HG02970 (cell line): Measurements from ENCODE around the gene FAM174B.

ENCODE experiments used
- ATAC-seq: cut with Tn5 transposase; IDR thresholded peaks from one replicate; pipeline ENCODE4 v1.9.1; 2021; ENCODE audit warnings: mild to moderate bottlenecking, moderate library complexity, moderate number of reproducible peaks; ENCODE audit not compliant: unreplicated experiment, low FRiP score

The FAM174B gene

GRCh38 chr15:92603743-92604470 is 51.7 kb downstream of the FAM174B start:
- ATAC-seq = no peak

- ATAC-seq = no peak
These were observed 52.3 kb downstream of the FAM174B start for GRCh38 chr15:92603278-92603677.

GRCh38 chr15:92602267-92602593 is 53.3 kb downstream of the FAM174B start:
- no peak for ATAC-seq

- no peak for ATAC-seq
These were observed 53.8 kb downstream of the FAM174B start for GRCh38 chr15:92601592-92602266.

GRCh38 chr15:92600856-92601255 is 54.7 kb downstream of the FAM174B start:
- ATAC-seq = no peak

- ATAC-seq = no peak
These were observed 56.1 kb downstream of the FAM174B start for GRCh38 chr15:92599394-92599970.

- no peak for ATAC-seq
These were observed 58.0 kb downstream of the FAM174B start for GRCh38 chr15:92597548-92597947.

- ATAC-seq = no peak
These were observed 59.0 kb downstream of the FAM174B start for GRCh38 chr15:92596623-92597022.

GRCh38 chr15:92595506-92596381 is 59.8 kb downstream of the FAM174B start:
- no peak for ATAC-seq

GRCh38 chr15:92591275-92591674 is 64.3 kb downstream of the FAM174B start:
- ATAC-seq = no peak

GRCh38 chr15:92586966-92587365 is 68.6 kb downstream of the FAM174B start:
- no peak for ATAC-seq

GRCh38 chr15:92586383-92586942 is 69.1 kb downstream of the FAM174B start:
- ATAC-seq = no peak

GRCh38 chr15:92584105-92584504 is 71.5 kb downstream of the FAM174B start:
- no peak for ATAC-seq

- no peak for ATAC-seq
These were observed 72.2 kb downstream of the FAM174B start for GRCh38 chr15:92583096-92584034.

- no peak for ATAC-seq
These were observed 73.4 kb downstream of the FAM174B start for GRCh38 chr15:92582206-92582605.

GRCh38 chr15:92580933-92581445 is 74.6 kb downstream of the FAM174B start:
- no peak for ATAC-seq

- no peak for ATAC-seq
These were observed 75.1 kb downstream of the FAM174B start for GRCh38 chr15:92580521-92580920.

GRCh38 chr15:92579931-92580470 is 75.6 kb downstream of the FAM174B start:
- no peak for ATAC-seq

GRCh38 chr15:92579486-92579885 is 76.1 kb downstream of the FAM174B start:
- no peak for ATAC-seq
